ENCODE measurements around the gene TTC17. TPM values are rescaled to one million over a fixed set of nuclear protein-coding genes. Genes with fewer than 3 reads are reported as not detected.

The TTC17 gene
- total RNA-seq, 4 donors from 2014 or later = 46.9 to 130 (median 78.1) TPM

DNA sequence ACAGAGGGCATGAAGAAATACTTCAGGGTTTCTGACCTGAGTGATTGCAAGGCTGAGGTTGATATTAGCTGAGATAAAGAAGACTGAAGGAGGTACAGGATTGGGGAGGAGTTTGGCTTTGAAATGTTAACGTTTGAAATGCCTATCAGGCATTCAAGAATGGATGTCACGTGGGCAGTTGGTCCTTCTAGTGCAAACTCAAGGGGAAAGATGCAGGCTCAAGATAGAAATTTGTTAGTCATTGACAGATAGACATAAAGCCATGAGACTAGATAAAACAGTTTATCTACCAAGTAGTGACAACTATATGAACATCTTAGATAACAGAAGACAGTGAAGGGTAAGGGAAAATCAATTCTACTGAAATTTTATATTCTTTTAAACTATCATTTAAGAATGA, 23.1 kb downstream of the TTC17 start:
- WGBS, 2 donors (ENCODE audit: low coverage in 1 of 2) = 68 to 72% methylated on average over 2 of the region's 2 CpGs
- Histone ChIP-seq H3K27ac (no peak overlapping the region), H3K27me3 (no peaks in the 10 kb centered on the region), H3K4me1 (peaks cover 0 to 14% (median 0%) of the 10 kb centered on the region in 3 donors), H3K36me3 (peaks cover 0 to 44% of the 10 kb centered on the region in 2 donors), H3K4me3 (no peak overlapping the region), H3K9me3 (no peaks in the 10 kb centered on the region)
- no peak for ATAC-seq
- TF ChIP-seq EP300 (IDR thresholded peaks at IDR 0.05) (no peak), POLR2AphosphoS5 (IDR thresholded peaks at IDR 0.05) (no peak), POLR2A (IDR thresholded peaks at IDR 0.05) (no peak)
- TF ChIP-seq, protein P1, sequence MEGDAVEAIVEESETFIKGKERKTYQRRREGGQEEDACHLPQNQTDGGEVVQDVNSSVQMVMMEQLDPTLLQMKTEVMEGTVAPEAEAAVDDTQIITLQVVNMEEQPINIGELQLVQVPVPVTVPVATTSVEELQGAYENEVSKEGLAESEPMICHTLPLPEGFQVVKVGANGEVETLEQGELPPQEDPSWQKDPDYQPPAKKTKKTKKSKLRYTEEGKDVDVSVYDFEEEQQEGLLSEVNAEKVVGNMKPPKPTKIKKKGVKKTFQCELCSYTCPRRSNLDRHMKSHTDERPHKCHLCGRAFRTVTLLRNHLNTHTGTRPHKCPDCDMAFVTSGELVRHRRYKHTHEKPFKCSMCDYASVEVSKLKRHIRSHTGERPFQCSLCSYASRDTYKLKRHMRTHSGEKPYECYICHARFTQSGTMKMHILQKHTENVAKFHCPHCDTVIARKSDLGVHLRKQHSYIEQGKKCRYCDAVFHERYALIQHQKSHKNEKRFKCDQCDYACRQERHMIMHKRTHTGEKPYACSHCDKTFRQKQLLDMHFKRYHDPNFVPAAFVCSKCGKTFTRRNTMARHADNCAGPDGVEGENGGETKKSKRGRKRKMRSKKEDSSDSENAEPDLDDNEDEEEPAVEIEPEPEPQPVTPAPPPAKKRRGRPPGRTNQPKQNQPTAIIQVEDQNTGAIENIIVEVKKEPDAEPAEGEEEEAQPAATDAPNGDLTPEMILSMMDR (IDR thresholded peaks at IDR 0.05) = no peak

DNA sequence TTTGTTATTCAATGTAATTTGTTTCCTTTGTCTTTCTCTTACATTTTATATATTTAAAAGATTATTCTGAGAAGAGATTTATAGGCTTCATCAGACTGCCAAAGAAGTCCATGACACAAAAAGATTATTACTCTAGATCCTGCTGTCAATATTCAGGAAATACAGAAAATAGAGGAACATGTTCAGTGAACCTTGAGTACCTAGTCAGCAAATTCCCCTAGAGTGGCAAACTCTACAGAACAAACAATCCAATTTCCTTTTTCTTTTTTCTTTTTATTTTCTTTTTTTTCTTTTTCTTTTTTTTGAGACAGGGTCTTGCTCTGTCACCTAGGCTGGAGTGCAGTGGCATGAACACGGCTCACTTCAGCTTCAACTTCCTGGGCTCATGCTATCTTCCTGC, 23.9 kb downstream of the TTC17 start:
- TF ChIP-seq POLR2A (IDR thresholded peaks at IDR 0.05) (no peak), POLR2AphosphoS5 (IDR thresholded peaks at IDR 0.05) (no peak), EP300 (IDR thresholded peaks at IDR 0.05) (no peak)
- TF ChIP-seq, protein P1 (IDR thresholded peaks at IDR 0.05) = no peak
- no peak for ATAC-seq
- WGBS, 2 donors (ENCODE audit: low coverage in 1 of 2) = 100% methylated on average over 1 of the region's 1 CpG; no CpG with 5 or more reads in 1 of the 2 donors

DNA sequence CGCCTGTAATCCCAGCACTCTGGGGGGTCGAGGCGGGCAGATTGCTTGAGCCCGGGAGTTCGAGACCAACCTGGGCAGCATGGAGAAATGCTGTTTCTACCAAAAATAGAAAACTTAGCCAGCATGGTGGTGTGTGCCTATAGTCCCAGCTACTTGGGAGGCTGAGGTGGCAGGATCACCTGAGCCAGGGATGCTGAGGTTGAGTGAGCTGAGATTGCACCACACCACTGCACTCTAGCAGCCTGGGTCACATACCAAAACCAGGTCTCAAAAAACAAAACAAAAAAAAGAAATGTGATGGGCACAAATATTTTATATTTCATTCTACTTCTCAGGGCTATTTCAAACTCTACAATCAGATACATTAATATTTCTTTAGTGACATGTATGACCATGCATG, 25.7 kb downstream of the TTC17 start:
- Histone ChIP-seq H3K9me3 (no peaks in the 10 kb centered on the region), H3K27ac (no peak overlapping the region), H3K4me3 (no peak overlapping the region), H3K27me3 (no peaks in the 10 kb centered on the region), H3K36me3 (peaks cover 0 to 52% of the 10 kb centered on the region in 2 donors), H3K4me1 (no peaks in the 10 kb centered on the region)
- no peak for TF ChIP-seq POLR2A (IDR thresholded peaks at IDR 0.05)
- TF ChIP-seq, protein P1 (IDR thresholded peaks at IDR 0.05) = no peak
- no peak for TF ChIP-seq EP300 (IDR thresholded peaks at IDR 0.05)
- no peak for TF ChIP-seq POLR2AphosphoS5 (IDR thresholded peaks at IDR 0.05)
- no peak for ATAC-seq
- WGBS, 2 donors (ENCODE audit: low coverage in 1 of 2) = 100% methylated on average over 1 to 5 of the region's 5 CpGs

More for the DNA sequence above, 23.9 kb downstream of the TTC17 start:
- Histone ChIP-seq H3K4me3 (no peak overlapping the region), H3K27me3 (no peaks in the 10 kb centered on the region), H3K27ac (no peak overlapping the region), H3K9me3 (no peaks in the 10 kb centered on the region), H3K36me3 (peaks cover 0 to 50% of the 10 kb centered on the region in 2 donors), H3K4me1 (peaks cover 0 to 8% (median 0%) of the 10 kb centered on the region in 3 donors)

DNA sequence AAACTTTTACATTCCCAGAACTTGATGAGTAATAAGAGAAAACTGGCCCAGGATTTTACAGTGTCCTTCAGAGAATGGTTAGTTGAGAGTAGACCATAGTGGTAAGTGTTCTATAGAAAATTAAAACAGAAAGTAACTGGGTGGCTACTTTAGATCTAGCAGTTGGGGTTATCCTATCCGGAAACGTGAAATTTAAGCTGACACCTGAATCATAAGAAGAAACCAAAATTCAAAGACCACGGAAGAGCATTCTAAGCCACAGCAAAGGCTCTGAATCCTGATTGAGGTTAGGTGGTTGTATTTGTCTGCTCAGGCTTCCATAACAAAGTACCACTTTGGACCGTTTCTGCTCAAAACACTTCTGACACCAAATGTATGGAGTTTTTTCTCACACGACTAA, 34.0 kb downstream of the TTC17 start:
- Histone ChIP-seq H3K4me3 (no peak overlapping the region), H3K27ac (no peak overlapping the region), H3K9me3 (no peaks in the 10 kb centered on the region), H3K4me1 (peaks cover 0 to 11% (median 0%) of the 10 kb centered on the region in 3 donors), H3K27me3 (no peaks in the 10 kb centered on the region), H3K36me3 (peaks cover 2 to 88% of the 10 kb centered on the region in 2 donors)
- no peak for ATAC-seq
- TF ChIP-seq, protein P1 (IDR thresholded peaks at IDR 0.05) = no peak
- TF ChIP-seq POLR2A (IDR thresholded peaks at IDR 0.05) (no peak), POLR2AphosphoS5 (IDR thresholded peaks at IDR 0.05) (no peak), EP300 (IDR thresholded peaks at IDR 0.05) (no peak)
- WGBS, 2 donors (ENCODE audit: low coverage in 1 of 2) = 92 to 100% methylated on average over 2 to 5 of the region's 5 CpGs

DNA sequence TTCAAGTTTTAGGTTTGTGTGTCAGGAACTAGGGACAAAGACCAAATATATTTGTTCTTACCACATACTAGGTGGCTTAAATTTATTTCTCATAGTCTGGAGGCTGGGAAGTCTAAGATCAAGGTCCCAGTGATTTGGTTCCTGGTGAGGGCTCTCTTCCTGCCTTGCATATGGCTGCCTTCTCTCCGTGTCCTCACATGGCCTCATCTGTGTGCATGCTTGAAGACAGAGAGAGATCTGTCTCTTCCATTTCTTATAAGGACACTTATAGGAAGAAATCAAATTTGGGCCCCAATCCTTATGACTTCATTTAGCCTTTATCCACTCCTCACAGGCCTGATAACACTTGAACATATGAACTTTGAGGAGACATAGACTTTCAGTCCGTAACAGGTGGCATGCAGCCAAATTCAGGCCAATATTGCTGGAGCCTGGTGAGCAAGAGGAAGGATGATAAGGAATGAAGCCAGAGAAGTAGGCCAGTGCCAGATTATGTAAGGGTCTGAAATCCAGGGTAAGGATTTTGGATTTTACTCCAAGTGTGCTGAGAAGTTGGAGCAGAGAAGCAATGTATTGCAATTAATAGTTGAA, 35.1 kb downstream of the TTC17 start:
- Histone ChIP-seq H3K4me1 (peaks cover 0 to 11% (median 0%) of the 10 kb centered on the region in 3 donors), H3K36me3 (peaks cover 6 to 99% of the 10 kb centered on the region in 2 donors), H3K27me3 (no peaks in the 10 kb centered on the region), H3K27ac (no peak overlapping the region), H3K9me3 (no peaks in the 10 kb centered on the region), H3K4me3 (no peak overlapping the region)
- TF ChIP-seq EP300 (IDR thresholded peaks at IDR 0.05) (no peak), POLR2AphosphoS5 (IDR thresholded peaks at IDR 0.05) (no peak), POLR2A (IDR thresholded peaks at IDR 0.05) (no peak)
- TF ChIP-seq, protein P1 (IDR thresholded peaks at IDR 0.05) = no peak
- no peak for ATAC-seq
- WGBS, 2 donors (ENCODE audit: low coverage in 1 of 2) = 56 to 65% methylated on average over 2 of the region's 2 CpGs
